Measurements from ENCODE around the gene HACL1.

GRCh38 chr3:15525790-15526189 is 75.6 kb downstream of the HACL1 start:
- TF ChIP-seq RAD21 (IDR thresholded peaks at IDR 0.05; ENCODE audit: low read length) (no peak), EP300 (IDR thresholded peaks at IDR 0.05; ENCODE audit: borderline replicate concordance in 1 of 2, low read depth in 1 of 2, low read length in 1 of 2) (no peak), POLR2AphosphoS5 (IDR thresholded peaks at IDR 0.05; ENCODE audit: low read depth, low read length) (no peak), CTCF (IDR thresholded peaks at IDR 0.05) (no peak), REST (IDR thresholded peaks at IDR 0.05; ENCODE audit: low read depth, low read length) (no peak), ZBTB33 (IDR thresholded peaks at IDR 0.05; ENCODE audit: borderline replicate concordance, low read depth) (no peak), RXRA (IDR thresholded peaks at IDR 0.05; ENCODE audit: borderline replicate concordance, low read depth) (no peak), RFX5 (IDR thresholded peaks at IDR 0.05; ENCODE audit: low read length) (no peak)
